ENCODE data around the gene GREB1L.

GRCh38 chr18:21242780-21243401 is 859 bp downstream of the GREB1L start:
- TF ChIP-seq CTCF (IDR thresholded peaks at IDR 0.05) (no peak), POLR2A (IDR thresholded peaks at IDR 0.05) (no peak)

All from tibial nerve (tissue), 3 donors.